ENCODE results near the gene CST3. TPM values are rescaled to one million over a fixed set of nuclear protein-coding genes. Genes with fewer than 3 reads are reported as not detected.

CST3 gene
- total and polyA plus RNA-seq, 11 donors: 240 to 1,194 (median 611) TPM

GRCh38 chr20:23631981-23632710, 5.6 kb downstream of the CST3 start:
- 83 to 89% (median 85%) methylated on average over 10 to 12 of the region's 12 CpGs for WGBS, 4 donors
- no peak for TF ChIP-seq POLR2A (IDR thresholded peaks at IDR 0.05)
- no peak overlapping the region for H3K4me3 ChIP-seq
- H3K36me3 ChIP-seq: peaks cover 0 to 38% (median 28%) of the 10 kb centered on the region in 9 donors
- intact Hi-C loops (cut with DNase I): loop anchor here in 1 of 10 donors (2.0 kb wide), 1 partner anchor 23 kb away; no protein-coding TSS in a partner anchor
- H3K27me3 ChIP-seq: no peaks in the 10 kb centered on the region
- H3K27ac ChIP-seq: peak overlapping the region in 1 of 12 donors; percentile 51
- peaks cover 0 to under 1% (median 0%) of the 10 kb centered on the region in 12 donors for H3K9me3 ChIP-seq
- ATAC-seq: peak in 1 of 4 donors; percentile 7
- peak in 3 of 5 donors; percentile 51 to 76 (median 60) for DNase-seq
- peaks cover 3 to 79% (median 41%) of the 10 kb centered on the region in 12 donors for H3K4me1 ChIP-seq

GRCh38 chr20:23631226-23631822, 6.4 kb downstream of the CST3 start:
- WGBS, 4 donors: 97 to 98% (median 97%) methylated on average over 9 of the region's 9 CpGs
- peak overlapping the region in 1 of 12 donors; percentile 51 for H3K27ac ChIP-seq

GRCh38 chr20:23630392-23630849, 7.3 kb downstream of the CST3 start:
- Histone ChIP-seq H3K27ac (peak overlapping the region in 6 of 12 donors; percentile 38 to 76 (median 53)), H3K4me1 (peaks cover 3 to 73% (median 28%) of the 10 kb centered on the region in 12 donors), H3K27me3 (no peaks in the 10 kb centered on the region), H3K9me3 (peaks cover 0 to 2% (median 0%) of the 10 kb centered on the region in 12 donors), H3K4me3 (no peak overlapping the region), H3K36me3 (peaks cover 0 to 36% (median 28%) of the 10 kb centered on the region in 9 donors)
- intact Hi-C loops (cut with DNase I): loop anchor here in 1 of 10 donors (2.0 kb wide), 1 partner anchor 22 kb away; no protein-coding TSS in a partner anchor
- no peak for TF ChIP-seq POLR2A (IDR thresholded peaks at IDR 0.05)
- TF ChIP-seq CTCF (IDR thresholded peaks at IDR 0.05): no peak
- WGBS, 4 donors: 91 to 96% (median 94%) methylated on average over 4 of the region's 4 CpGs
- ATAC-seq (no peak), DNase-seq (no peak)

More at GRCh38 chr20:23631226-23631822, 6.4 kb downstream of the CST3 start:
- TF ChIP-seq CTCF (IDR thresholded peaks at IDR 0.05): no peak
- no peak for DNase-seq
- Histone ChIP-seq H3K4me1 (peaks cover 3 to 76% (median 36%) of the 10 kb centered on the region in 12 donors), H3K9me3 (peaks cover 0 to 2% (median 0%) of the 10 kb centered on the region in 12 donors), H3K36me3 (peaks cover 0 to 38% (median 28%) of the 10 kb centered on the region in 9 donors), H3K27me3 (no peaks in the 10 kb centered on the region), H3K4me3 (no peak overlapping the region)
- intact Hi-C loops (cut with DNase I): loop anchor here in 1 of 10 donors (2.0 kb wide), 1 partner anchor 23 kb away; no protein-coding TSS in a partner anchor
- ATAC-seq: no peak

- ATAC-seq: no peak
- WGBS, 4 donors: 63 to 82% (median 74%) methylated on average over 12 of the region's 12 CpGs
- intact Hi-C loops (cut with DNase I): loop anchor here in 1 of 10 donors (2.0 kb wide), 1 partner anchor 21 kb away; no protein-coding TSS in a partner anchor
- Histone ChIP-seq H3K9me3 (peaks cover 0 to 2% (median 0%) of the 10 kb centered on the region in 12 donors), H3K4me3 (no peak overlapping the region), H3K27ac (peak overlapping the region in 9 of 12 donors; percentile 11 to 76 (median 49)), H3K36me3 (peaks cover 0 to 32% (median 28%) of the 10 kb centered on the region in 9 donors), H3K4me1 (peaks cover 3 to 66% (median 21%) of the 10 kb centered on the region in 12 donors), H3K27me3 (no peaks in the 10 kb centered on the region)
- TF ChIP-seq CTCF (IDR thresholded peaks at IDR 0.05) (no peak), POLR2A (IDR thresholded peaks at IDR 0.05) (no peak)
- DNase-seq: no peak
These were observed 8.0 kb downstream of the CST3 start for GRCh38 chr20:23629542-23630391.

Data from heart left ventricle (tissue), 16 donors.